ENCODE results near the gene DLK1.

The DLK1 gene

DNA sequence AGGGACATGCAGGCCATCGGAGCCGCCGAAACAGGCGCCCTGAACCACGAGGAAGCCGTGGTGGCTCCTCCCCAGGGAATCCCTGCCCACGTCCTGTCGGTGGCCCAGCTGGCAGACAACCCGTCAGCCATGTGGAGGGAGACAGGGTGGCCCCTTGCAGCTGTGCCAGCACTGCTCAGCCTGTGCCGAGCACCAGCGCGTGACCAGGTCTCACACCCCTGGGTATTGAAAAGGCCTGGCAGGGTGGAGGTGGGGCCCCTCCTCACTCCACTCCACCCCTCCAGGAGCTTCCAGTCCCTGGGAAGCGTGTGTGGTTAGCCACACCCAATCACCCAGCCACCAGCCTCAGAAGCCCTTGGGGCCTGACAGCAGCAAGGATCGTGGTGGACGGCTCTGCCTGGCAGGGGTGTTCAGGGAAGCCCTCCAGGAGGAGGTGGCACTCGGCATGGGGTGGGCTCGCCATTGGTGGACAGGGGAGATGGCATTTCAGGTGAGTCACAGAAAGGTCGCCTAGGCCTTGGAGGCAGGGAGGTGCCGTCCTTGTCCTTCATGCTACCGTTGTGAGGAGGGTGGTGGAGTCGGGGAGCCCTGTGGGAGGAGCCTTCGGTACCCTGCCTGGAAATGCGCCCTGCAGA lies 12.3 kb upstream of the DLK1 start:
- no peak for DNase-seq

DNA sequence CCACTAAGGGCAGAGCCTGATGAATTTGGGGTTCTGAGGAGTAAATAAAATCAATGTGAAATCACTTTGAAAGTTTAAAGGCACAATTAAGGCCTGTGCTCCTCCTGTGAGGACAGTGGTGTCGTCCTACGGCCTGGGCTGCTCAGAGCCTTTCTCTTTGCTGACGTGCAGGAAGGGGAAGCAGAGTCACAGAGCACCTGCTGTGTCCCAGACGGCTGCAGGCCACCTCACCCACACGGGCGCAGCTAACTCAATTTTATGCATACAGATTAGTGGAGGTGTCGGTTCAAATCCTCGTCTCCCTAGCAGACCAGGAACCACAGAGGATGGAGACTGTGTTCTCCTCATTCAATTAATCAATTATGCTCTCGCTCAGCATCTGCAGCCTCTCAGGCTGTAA lies 11.4 kb upstream of the DLK1 start:
- DNase-seq = no peak

- DNase-seq = no peak
Measured at GRCh38 chr14:100715803-100716202, 10.9 kb upstream of the DLK1 start.

DNA sequence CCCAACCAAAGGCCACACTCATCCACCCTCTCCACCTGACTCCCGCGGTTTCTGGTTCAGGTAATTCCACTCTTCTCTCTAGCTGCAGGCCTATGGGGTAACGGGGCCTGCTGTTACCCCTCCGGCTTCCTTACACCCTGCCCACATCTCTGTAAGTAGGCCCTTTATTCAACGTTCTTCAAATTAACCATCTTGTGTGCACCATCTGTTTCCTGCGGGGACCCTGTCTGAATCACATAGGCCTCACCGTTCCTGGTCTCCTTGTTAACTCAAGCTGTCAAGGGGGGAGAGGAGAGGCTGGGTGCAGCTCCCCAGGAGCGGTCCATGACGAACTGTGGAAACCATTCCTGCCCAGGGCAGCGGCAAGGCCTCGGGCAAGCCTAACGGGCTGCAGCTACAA lies 9.3 kb upstream of the DLK1 start:
- DNase-seq = no peak

DNA sequence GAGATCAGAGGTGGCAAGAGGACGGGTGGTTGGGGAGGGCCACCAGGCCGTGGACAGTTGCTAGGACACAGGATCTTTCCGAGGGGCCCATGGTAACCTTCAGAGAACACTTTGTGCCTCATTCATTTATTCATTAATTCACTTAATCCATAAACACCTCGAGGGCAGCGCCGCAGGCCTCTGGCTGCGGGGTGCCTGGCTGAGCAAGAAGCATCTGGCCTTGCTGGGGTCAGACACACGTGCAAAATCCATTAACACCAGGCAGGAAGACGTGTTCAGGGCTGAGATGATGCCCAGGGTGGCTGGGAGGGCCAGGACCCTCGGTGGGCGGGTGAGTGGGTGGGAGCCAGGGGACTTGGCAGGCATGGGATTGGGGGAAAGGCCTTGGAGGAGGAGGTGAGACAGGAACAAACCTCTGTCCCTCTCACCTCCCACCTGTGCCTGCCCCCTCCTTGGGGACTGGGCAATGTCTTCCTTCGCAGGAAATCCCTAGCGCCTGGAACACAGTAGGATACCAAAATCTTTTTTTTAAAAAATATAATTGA lies 6.6 kb upstream of the DLK1 start:
- DNase-seq = no peak

- DNase-seq = no peak
Measured at GRCh38 chr14:100721568-100721967, 5.1 kb upstream of the DLK1 start.

GRCh38 chr14:100722367-100722766 lies 4.3 kb upstream of the DLK1 start:
- DNase-seq = no peak

DNA sequence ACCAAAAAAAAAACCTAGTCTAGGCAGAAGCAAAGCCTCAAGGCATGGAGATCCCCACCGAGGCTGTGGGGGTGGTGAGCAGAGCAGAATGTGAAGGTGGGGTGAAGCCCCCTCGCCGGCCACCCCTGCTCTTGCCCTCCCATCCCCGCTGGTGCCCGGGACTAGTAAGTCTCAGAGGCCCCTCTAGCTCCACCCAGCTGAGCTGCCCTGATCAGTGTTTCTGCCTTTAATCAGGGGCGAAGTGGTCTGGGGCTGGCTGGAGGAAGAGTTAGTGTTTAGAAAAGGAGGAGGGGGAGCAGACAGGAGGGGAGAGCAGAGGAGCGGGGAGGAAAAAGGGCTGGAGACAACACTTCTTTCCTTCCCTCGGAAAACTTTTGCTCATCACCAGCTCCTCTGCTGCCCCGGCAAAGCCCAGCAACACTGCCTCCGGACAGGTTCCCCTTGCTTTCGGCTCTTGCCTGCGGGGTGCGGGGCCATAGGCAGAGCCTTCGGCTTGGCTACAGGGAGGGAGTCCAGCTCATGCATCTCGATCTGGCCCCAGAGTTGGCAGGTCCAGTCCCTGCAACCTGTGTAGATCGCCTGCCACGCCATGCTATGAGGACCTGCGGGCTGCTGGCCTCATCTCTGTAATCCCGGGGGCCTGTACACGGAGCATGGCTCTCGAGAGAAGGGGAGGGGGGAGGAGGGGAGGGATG lies 3.4 kb upstream of the DLK1 start:
- DNase-seq = no peak

- no peak for DNase-seq
Measured at GRCh38 chr14:100723830-100724437, 2.8 kb upstream of the DLK1 start.

DNA sequence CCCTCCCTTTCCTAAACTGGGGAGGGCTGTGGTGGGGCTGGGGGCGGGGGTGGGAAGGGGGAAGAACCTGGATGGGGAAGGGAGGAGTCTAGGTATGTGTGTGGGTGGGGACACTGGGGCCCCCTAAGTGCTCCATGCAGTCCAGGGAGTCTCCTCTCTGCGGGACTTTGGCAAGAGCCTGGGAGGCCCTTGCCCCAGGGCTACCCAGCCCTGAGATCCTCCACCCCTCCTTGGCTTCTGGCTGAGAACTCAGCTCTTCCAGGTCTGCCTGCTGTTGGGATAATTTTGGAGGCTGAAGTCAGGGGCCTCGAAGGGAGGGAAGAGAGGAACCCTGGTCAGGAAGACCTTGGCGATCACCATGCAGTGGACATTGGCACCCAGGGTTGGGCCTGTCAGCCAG lies 2.2 kb upstream of the DLK1 start:
- no peak for DNase-seq

DNA sequence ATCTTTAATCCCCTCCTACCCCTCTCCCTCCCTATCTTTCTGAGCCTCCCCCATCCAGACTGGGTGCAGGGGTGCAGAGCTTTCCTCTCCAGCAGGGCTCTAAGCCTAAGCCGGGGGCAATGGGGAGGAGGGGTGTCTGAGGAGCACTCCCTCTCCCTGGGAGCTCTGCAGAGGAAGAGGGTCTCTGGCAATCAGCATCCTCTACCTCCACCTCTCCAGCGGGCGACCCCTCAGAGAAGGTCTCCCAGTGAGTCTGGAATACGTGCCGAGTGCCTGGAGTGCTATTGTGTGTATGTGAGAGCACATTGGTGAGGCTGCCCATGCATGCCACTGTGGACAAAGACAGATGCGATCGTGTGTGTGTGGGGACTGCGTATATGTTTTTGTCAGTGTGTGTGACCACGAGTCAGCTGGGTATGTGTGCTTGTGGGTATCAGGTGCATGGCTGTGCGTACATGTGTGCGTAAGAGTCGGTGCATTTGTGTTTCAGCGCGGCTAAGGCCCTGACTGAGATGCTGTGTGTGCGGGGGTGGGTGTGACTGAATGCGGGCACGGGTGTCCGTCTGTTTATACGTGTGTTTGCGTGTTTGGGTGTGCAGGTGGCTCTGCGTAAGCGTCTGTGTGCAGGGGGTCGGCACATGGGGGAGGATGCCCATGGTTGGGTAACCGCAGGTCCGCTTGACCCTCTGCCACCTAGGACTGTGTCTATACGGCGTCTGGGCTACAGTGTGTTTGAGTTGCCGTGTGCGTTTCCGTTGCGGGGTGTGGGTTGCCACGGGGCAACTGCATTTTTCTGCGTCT lies 905 bp upstream of the DLK1 start:
- no peak for DNase-seq

DNA sequence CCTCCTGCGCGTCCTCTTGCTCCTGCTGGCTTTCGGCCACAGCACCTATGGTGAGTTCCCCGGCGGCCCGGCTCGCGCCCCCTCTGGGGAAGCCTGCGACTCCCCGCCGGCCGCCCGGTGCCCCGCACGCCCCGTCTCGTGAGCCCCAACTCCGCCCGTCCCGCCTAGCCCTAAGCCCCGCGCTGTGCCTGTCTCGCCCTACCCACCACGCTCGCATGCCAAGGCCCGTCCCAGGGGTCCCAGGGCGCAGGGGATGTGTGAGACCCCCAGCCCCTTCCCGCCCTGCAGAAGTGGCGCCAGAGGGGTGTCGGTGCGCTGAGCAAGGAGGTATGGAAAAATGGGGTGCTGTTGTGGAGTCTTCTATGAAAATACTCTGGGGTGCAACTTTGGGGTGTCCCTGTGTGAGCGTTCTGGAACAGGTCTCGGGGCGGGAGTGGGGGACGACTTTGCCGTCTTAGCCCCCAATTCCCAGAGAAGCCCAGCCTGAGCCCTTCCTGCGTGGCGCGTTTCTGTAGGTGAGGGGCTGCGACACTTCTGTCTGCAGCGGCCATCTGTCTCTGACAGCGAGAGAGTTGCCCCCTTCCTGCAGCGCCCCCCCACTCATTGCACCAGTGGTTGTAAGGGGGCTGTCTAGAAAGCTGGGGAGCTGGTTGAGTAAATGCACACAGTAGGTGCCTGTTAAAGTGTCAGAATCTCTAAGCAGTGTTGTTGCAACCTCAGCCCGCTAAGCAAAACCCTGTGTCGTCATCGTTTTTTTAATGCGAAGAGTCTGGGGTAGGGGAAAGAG lies 587 bp downstream of the DLK1 start:
- no peak for DNase-seq

- no peak for DNase-seq
Measured at GRCh38 chr14:100727873-100728240, 1.2 kb downstream of the DLK1 start.

DNA sequence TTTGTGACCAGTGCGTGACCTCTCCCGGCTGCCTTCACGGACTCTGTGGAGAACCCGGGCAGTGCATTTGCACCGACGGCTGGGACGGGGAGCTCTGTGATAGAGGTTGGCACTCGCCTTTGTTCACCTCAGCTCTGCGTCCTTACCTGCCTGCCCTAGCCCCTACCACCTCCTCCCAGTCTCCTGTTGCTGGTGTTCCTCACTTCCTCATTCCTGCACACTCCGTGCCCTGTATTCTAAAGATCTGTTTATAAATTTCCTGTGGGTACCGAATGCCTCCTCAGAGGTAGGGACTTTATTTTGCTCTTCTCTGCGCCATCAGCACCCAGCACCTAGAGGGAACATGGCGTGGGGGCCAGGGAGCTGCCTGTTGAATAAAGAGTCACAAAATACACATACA lies 2.3 kb downstream of the DLK1 start:
- DNase-seq = no peak

DNA sequence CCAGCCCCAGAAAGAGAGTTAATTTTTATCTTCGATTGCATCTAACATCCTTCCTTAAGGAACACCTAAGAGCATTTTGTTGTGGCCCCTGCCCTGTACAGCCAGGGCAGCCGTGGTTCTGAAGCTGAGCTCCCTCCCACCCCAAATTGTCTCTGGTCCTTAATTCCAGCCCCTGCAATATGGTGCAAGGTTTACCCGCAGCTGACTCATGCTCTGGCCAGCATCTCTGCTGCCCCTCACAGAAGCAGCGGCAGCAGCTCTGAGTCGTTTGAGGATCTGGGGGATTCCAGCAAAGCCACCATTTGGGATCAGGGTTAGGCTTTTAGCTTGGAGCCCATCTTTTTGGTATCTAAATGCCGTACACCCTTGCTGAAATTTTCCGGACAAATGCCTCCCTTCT lies 3.3 kb downstream of the DLK1 start:
- DNase-seq = no peak

- no peak for DNase-seq
Measured at GRCh38 chr14:100730581-100730980, 3.9 kb downstream of the DLK1 start.

GRCh38 chr14:100731011-100731670 lies 4.4 kb downstream of the DLK1 start:
- no peak for DNase-seq

- no peak for DNase-seq
Measured at GRCh38 chr14:100731846-100732765, 5.4 kb downstream of the DLK1 start.

GRCh38 chr14:100732766-100733100 lies 6.0 kb downstream of the DLK1 start:
- DNase-seq = no peak

- DNase-seq = no peak
Measured at GRCh38 chr14:100733152-100733850, 6.6 kb downstream of the DLK1 start.
